Measurements from ENCODE around the gene SP110.

DNA sequence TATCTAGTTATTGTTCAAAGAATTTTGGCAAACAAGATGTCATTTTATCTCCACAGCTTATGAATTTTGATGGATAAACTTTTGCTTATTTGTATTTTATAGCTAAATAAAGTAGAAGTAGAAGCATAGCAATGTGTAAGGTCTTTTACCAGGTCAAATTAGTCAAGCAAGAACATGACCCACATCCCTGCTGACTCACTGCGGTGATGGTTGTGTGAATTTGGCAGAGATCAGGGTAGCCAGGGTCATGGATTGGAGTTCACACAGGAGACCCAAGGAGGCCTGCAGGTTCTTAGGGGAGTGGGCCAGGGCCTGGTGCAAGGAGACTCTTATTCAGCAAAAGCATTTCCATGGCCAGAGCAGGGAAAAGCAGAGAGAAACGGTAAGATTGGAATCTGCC lies 24.4 kb upstream of the SP110 start:
- TF ChIP-seq, protein P1, sequence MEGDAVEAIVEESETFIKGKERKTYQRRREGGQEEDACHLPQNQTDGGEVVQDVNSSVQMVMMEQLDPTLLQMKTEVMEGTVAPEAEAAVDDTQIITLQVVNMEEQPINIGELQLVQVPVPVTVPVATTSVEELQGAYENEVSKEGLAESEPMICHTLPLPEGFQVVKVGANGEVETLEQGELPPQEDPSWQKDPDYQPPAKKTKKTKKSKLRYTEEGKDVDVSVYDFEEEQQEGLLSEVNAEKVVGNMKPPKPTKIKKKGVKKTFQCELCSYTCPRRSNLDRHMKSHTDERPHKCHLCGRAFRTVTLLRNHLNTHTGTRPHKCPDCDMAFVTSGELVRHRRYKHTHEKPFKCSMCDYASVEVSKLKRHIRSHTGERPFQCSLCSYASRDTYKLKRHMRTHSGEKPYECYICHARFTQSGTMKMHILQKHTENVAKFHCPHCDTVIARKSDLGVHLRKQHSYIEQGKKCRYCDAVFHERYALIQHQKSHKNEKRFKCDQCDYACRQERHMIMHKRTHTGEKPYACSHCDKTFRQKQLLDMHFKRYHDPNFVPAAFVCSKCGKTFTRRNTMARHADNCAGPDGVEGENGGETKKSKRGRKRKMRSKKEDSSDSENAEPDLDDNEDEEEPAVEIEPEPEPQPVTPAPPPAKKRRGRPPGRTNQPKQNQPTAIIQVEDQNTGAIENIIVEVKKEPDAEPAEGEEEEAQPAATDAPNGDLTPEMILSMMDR (IDR thresholded peaks at IDR 0.05): no peak
- no peak for TF ChIP-seq POLR2A (IDR thresholded peaks at IDR 0.05)

All from heart left ventricle (tissue), 13 donors.